NCI-H2196 treated with DMSO at 0.1 percent for 48 hours (cell line): ENCODE data around the gene SLC4A11.
A peak's percentile ranks its signal among the peaks of the same experiment; 100 is the strongest.
"Not testable (repeated sequence)": the region's sequence is repeated elsewhere in the genome, so short reads cannot be mapped to it uniquely, and the experiment has no call there.

Experiments used
- DNase-seq: peaks from one replicate; lab custom pipeline; 2025; ENCODE audit not compliant: unreplicated experiment; lab: John Stamatoyannopoulos, UW

Gene SLC4A11

DNA sequence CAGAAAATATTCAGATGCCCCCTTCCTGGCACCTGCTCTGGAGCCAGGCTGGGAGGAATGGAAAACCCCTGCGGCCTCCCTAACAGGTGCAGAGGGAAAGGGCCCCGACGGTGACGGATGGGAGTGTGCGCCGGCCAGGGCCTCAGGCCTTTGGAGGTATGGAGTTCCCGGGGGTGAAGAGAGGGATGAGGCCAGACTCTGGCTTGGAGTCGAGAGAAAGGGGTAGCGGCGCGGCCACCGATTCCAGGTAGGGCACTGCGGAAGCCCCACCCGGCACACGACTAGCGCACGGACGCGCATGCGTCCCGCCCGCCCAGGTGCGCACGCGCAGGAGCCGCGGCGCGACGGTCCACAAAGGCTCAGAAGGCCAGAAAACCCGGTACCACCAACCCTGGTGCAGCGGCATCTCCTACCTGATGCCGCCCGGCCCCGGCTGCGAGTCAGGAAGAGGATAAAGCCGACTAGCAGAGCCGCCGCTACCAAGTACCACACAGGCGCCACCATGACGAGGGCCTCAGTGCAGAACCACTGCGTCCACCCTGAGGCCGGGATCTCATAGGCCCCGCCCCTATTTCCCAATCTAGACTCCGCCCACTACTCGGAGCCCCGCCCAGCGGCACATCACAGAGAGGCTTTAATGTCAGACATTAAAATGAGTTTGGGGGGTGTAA, 34.7 kb downstream of the SLC4A11 start, which contains the start of gene DDRGK1:
DDRGK1 (minus strand) TSS at position 559 of the 671 bp plus-strand sequence; CDS start at position 504, 55 bp downstream.
- peak; percentile 68 for DNase-seq

DNA sequence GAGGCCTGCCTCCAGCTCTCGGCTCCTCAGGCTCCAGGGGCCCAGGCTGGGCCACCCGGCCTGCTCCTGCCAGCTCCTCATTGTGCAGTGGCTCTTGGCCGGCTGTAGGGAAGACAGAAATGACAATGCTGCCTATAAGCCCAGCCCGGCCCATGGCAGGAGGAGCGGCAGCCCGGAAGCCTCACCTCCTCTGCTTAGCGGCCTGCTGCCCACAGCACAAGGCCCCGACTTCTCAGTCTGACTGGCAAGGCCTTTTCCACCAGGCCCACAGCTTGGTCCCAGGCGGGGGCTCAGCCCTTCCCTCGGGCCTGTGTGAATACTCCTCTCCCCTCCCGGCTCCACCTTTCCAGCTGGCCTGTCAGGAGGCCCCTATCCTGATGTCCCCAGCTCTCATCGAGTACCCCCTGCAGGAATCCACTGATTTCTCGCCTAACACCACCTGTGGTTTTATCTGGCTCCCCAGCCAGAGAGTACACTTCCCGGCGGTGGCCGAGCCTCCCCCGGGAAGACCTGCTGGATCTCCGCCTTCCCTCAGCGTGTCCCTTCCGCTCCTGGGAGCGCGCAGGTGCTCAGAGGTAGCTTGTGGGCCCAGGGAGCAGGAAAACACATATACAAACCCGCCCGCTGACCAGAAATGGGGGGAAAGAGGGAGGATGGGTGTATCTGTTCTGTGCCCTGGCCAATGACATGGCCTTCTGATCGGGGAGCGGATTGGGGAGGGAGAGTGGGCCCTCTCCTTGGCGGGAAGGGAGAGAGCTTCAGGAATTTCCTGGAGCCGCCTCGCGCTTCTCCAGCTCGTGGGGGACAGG, 35.5 kb downstream of the SLC4A11 start:
- DNase-seq, result no peak

DNA sequence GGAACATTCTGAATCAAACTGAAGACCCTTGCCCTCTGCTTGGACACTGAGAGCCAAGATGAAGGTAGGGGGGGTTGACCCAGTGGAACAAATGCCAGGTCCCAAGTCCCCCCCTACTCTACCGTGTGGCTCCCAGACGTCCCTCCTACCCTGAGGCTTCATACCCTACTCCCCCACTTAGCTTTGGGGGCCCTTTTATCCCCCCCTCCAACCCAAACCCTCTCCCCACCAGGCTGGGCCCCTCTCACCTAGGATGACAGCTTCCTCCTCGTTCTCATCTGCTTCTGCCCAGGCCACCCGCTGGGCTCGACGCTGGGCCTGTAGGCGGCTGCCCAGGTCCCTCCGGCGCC, 36.0 kb downstream of the SLC4A11 start:
- DNase-seq, result no peak

DNA sequence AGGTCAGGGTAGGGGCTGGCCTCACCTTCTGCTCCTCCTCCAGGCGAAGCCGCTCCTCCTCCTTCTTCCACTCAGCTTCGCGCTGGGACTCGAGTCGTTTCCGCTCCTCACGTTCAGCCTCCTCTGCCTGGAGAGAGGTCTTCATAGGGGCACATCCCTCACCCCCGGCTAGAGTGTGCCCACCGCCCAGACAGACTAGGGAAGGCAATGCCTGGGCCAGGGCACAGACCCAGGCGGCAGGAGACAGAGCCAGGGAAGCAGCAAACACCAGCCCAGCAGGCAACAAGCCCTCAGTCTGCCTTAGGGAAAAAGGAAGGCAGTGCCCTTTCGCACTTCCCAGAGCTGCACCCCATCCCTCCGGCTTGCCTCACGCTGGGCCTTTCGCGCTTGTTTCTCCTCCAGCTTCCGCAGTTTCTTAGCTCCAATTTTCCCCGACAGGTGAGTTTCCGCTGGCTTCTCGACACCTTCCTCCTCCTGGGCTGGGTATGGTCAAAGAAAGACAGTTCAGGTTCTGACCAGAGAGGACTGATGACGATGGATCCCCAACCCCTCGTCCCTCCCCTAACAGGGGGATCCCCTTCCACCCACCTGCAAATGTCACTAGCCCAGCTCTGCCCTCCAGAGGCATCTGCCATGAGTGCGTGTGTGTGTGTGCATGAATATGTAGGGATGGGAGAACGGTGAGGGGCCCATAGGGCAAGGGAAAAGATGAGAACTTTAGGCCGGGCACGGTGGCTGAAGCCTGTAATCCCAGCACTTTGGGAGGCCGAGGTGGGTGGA, 38.8 kb downstream of the SLC4A11 start:
- DNase-seq, result no peak

DNA sequence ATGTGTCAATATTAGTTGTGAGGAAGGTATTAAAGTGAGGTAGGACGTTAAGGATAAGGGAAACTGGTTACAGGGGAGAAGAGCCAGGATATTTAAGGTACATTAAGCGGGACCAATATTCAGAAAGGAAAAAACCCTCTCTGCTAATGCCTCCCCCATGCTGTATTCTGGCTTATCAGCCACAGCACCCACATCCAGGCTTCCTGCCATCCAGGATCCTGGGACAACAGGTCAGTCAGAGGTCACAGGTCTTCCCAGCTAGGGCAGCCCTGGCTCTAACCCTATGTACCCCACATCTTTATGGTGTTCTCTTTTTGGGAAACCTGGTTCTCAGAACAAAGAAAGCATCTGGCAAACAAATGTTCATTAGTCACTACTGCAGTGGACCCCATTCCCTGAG, 39.8 kb downstream of the SLC4A11 start:
- no peak for DNase-seq

DNA sequence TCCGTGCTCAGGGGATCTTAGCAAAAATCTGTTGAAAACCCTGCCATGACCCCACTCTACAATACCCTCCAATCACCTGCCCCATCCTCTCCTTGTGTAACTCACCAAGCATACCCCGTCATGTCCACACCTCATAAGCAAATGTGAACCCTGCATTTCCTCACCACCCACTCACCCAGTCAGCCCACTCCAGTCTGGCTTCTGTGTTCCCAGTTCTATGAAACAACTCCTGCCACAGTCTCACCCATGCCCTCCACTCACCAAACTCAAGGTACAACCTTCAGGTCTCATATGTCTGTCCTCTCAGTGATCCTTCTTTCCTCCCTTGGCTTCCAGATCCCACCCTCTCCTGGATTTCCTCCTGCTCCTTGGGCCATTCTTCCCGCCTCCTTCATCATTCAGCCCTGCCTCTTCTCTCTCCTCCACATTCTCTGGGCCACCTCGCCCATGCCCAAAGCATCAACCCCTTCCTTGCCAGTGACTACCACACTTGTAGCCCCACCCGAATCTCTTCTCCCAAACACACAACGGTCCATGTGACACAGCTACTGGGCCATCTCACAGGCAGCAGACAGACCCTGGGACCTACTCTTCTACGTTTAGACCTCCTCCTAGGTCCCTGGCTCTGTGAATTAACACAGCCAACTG, 43.3 kb downstream of the SLC4A11 start:
- no peak for DNase-seq

DNA sequence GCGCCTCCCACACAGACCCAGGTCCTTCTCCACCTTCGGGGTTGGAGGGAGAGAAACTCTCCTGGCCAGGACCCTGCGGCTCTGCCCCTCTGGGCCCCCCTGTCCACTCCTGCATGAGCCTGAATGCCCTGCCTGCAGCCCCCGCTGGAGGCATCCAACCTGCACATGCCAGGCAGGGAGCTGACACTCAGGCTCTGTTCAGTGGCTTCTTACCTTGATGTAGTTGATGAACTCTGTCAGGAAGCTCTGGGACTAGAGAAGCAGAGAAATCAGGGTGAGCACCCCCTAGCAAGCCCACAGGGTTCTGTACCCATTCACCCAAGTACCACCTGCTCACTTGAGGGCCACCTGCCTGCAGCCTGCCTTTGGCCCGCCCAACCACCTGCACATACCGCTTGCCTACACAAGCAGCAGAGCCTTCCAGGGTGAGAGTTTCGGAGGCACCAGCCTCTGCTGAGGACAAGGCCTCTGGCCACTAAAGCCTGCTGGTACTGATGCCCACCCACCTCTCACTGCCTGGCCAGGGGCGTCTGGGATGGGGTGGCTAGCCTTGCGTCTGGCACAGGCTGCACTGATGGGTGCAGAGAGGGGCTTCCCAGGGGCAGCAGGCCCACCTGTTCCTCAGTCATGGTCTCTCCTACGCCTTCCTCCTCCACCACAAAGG, 44.2 kb downstream of the SLC4A11 start:
- DNase-seq, result no peak

DNA sequence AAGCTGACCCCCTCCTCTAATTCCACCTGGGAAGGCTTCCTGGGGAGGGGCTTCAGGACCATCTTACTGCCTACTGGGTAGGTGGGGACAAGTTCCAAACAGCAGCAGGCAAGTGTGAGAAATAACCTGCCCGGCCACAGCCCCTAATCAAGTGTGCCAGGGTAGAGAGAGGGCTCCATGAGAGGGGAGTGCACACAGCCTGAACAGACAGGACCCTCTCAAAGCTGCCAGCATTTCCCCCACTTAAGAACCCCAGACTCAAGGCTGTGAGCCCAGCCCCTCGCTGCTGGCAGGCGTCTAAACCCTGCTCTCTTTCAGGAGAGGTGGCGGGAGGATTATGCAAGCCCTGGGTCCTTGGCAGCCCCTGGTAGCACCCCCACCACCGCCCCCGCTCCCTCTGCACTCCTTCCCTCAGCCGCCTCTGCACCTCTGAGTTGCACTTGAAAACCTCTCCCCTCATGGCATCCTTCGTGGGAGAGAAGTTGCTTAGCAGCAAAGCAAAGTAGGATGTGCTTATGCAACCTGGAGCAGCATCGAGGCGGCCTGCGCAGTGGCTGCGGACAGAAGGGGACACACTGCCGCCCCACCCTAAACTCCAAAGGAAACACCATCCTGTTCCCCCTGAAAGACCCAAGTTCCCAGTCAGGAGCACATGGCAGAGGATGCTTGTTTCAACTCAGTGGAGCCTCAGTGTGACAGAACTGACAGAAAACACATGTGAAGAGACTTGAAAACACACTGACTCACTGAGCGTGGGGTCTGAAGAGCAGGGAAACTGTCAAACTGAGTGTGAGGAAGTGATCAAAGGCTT, 45.0 kb downstream of the SLC4A11 start:
- DNase-seq, result no peak

DNA sequence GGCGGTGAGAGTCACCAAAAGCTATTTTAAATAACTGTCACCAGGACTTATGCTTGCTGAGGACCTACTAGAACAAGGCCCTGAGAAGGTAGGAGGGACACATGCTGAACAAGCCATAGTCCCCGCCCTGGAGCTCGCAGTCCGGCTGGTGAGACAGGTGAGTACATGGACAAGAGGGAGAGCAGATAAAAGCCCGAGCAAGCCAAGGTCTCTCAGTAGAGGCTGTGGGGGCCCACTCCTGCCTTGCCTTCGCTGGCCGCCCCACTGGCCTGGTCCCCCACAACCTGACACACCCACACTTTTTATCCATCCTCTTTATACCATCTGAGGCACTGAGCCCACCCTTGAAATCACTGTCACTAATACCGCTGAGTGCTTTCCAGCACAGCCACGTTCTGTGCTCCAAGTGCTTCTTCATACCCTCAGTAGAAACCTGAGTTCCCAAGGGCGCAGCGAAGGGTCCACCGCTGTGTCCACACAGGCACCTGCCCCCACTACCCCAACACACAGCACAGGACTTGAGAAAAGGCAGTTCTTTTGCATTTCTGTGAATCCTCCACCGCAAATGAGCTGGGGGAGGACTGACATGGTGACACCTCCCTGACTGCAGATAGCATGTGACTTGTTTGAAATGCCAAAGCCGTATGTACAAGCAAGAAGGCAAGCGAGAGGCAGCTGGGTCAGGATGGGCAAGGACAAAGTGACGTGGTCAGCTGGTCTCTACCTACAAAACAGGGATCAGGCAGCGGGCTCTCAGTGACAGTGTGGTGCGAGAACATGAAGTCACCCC, 46.6 kb downstream of the SLC4A11 start:
- no peak for DNase-seq

DNA sequence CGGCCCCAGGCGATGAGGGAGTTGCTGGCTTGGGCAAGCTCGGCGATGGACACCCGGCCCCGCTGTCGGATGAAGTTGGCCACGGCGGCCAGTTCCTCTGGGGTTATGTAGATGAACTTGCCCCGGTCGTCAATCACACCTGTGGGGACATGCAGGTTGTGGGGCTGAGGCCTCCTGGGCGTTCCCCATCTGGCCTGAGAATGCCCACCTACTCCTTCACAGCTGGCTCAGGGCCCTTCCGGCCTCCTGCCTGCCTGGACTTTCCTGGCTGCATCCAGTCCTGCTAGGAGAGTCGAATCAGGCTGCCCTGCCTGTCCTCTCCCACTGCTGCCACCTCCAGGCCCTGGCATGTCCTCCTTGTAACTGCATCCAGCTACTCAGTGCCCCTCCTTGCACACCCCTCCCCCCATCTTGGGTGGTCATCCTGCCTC, 48.3 kb downstream of the SLC4A11 start:
- no peak for DNase-seq

DNA sequence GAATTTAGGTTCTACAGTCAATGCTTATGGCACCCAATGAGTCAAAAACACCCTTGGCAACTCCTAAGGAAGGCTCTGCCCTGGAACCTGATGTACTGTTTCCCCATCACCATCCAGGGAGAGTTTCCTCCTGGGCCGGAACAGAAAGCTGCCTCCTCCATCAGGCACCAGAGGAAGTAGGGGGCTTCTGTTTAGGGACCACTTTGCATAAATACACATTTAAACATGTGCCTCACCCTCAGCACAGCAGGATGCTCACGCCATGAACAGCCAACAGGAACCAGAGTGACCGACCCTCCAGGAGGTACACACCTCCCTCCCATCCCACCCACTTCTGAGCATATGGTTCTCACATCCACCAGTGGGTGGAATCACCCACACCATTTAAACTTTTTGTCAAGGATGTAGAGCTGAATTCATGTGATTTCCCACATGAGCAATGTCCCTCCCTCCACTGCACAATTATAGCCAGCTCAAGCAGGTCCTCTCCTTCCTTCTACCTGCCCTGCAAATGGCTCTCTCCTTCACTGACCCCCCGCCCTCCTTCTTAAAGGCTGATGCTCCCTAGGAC, 49.3 kb downstream of the SLC4A11 start:
- DNase-seq, result no peak

DNA sequence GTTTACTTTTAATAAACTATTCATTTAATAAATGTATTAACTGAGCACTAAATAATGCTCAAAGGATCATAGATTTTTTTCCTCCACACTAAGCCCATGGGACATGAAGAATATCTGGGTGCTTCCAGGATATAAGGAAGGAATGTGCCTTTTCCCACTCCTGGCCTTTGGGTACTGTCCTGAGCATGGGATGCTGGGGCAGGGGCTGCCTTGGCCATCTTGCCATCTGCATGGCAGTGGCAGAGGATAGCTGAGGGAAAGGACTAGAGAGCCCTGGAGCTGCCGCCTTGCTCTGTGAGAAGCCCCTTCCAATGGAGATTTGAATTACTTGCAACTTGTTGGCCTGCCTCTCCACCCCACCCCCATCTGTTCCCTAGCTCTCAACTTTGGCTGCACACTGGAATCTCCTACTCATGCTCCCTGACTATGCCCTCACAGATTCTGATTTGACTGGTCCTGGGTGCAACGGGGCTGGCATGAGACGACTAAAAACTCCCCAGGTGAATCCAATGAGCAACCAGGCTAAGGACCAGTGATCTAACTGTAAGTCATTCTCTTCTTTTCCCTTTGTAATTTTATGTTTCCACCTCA, 50.1 kb downstream of the SLC4A11 start:
- no peak for DNase-seq

DNA sequence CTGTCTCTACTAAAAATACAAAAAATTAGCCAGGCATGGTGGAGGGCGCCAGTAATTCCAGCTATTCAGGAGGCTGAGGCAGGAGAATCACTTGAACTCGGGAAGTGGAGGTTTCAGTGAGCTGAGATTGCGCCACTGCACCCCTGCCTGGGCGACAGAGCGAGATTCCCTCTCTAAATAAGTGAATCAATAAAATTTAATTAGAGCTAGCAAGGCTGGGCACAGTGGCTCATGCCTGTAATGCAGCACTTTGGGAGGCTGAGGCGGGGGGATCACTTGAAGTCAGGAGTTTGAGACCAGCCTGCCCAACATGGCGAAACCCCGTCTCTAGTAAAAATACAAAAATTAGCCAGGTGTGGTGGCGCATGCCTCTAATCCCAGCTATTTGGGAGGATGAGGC, 51.1 kb downstream of the SLC4A11 start:
- not testable (repeated sequence) for DNase-seq

DNA sequence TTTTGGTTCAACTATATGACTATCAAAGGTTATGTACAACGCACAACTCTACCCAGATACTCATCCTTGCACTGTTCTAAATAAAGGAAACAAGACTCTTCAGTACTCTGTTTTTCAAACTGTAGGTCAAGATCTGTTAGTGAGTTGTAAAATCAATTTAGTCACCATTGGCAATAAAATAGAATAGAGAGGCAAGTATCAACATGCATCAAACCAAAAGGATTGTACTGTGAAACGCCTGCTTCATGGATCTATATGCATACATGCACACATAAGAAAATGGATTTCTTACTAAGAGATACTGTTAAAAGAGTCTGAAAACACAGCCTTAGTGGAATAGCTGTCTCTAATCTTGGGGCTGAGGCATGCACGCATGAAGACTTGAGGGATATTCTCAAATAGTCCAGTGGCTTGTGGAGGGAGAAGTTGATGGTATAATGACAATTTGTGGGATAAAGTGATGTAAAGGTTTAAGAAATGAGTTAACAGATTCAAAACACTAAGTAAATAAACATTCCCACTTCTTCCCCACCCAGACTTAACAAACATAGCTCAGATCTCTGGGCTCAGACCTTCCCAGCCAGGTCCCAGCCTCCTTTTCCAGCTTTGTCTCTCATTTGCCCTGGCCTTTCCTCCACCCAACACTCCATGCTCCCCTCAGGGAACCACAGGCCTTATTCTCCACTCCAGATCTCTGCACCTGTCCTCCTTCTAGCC, 54.9 kb downstream of the SLC4A11 start:
- no peak for DNase-seq

DNA sequence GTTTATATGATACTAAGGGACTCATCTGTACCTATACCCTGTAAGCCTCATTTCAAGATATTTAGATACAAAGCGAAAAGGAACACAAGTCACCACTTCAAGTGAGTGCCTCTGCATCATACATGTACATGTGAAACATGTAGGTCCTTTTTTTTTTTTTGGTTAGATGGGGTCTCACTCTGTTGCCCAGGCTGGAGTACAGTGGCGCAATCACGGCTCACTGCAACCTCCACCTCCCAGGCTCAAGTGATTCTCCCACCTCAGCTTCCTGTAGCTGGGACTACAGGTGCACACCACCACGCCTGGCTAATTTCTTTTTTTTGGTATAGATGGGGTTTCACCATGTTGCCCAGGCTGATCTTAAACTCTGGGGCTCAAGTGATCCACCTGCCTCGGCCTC, 56.6 kb downstream of the SLC4A11 start:
- not testable (repeated sequence) for DNase-seq

DNA sequence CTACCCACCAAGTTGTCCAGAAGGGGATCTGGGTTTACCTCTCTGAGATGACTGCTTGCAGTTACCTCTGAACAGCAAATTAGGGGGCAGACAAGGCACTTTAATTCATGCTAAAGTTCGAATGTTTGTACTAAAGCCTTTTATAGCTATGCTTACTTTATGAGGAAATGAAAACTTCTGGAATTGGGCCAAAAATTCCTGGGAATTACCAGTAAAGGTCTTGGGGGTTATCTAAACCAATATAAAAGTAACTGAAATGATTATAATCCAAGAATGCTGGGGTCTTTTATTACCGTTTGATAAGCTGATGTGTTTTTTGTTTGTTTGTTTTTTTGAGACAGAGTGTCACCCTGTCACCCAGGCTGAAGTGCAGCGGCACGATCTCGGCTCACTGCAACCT, 57.7 kb downstream of the SLC4A11 start:
- no peak for DNase-seq

DNA sequence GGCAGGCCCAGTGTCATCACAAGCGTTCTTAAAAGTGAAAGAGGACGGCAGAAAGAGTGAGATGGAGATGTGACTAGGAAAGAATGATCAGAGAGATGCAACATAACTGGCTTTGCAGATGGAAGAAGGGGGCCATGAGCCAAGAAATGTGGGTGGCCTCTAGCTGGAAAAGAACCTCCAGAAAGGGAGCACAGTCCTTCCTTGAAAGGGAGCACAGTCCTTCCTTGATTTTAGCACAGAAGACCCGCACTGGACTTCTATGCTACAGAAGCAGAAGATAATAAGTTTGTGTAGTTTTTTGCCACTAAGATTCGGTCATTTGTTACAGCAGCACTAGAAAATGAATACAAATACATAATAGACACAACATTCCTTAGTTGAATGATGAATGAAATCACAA, 58.7 kb downstream of the SLC4A11 start:
- no peak for DNase-seq
